Tibial nerve (tissue), 3 donors: ENCODE measurements around the gene CEP95.

Source experiments
- POLR2A ChIP-seq, 2 donors: fragments of 450-650 bp; IDR thresholded peaks; one replicate each; pipeline ENCODE4 v1.6.1; 2017; ENCODE audit warnings: antibody characterized with exemption in 2 of 2, mild to moderate bottlenecking in 2 of 2, moderate library complexity in 2 of 2
- TF ChIP-seq, protein P1 (sequence below), 5 experiments: fragments of 200-600 bp in 3 of 5; fragments of 450-650 bp in 2 of 5; sonication (generic) in 3 of 5; IDR thresholded peaks; one replicate each; pipeline ENCODE4 v1.5.1; 2016 to 2019; ENCODE audit warnings: antibody characterized with exemption in 5 of 5, mild to moderate bottlenecking in 3 of 5, moderate library complexity in 2 of 5

DNA sequence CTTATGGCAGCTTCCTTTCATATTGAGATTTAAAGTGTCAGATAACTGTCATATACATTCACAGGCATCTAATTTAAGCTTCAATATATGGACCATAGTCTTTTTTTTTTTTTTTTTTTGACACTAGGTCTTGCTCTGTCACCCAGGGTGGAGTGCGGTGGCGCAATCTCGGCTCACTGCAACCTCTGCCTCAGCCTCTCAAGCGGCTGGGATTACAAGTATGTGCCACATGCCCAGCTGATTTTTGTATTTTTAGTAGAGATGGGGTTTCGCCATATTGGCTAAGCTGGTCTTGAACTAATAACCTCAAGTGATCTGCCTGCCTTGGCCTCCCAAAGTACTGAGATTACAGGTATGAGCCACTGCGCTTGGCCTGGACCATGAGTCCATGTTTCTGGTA, 13.6 kb downstream of the CEP95 start:
- TF ChIP-seq, protein P1, sequence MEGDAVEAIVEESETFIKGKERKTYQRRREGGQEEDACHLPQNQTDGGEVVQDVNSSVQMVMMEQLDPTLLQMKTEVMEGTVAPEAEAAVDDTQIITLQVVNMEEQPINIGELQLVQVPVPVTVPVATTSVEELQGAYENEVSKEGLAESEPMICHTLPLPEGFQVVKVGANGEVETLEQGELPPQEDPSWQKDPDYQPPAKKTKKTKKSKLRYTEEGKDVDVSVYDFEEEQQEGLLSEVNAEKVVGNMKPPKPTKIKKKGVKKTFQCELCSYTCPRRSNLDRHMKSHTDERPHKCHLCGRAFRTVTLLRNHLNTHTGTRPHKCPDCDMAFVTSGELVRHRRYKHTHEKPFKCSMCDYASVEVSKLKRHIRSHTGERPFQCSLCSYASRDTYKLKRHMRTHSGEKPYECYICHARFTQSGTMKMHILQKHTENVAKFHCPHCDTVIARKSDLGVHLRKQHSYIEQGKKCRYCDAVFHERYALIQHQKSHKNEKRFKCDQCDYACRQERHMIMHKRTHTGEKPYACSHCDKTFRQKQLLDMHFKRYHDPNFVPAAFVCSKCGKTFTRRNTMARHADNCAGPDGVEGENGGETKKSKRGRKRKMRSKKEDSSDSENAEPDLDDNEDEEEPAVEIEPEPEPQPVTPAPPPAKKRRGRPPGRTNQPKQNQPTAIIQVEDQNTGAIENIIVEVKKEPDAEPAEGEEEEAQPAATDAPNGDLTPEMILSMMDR (IDR thresholded peaks at IDR 0.05), result no peak
- TF ChIP-seq POLR2A (IDR thresholded peaks at IDR 0.05), result no peak
